HG03039 (cell line): Measurements from ENCODE around the gene RAP2B.
"Not testable (repeated sequence)": the region's sequence is repeated elsewhere in the genome, so short reads cannot be mapped to it uniquely, and the experiment has no call there.

Experiments
- ATAC-seq: cut with Tn5 transposase; IDR thresholded peaks from one replicate; pipeline ENCODE4 v1.9.1; 2021; ENCODE audit warnings: mild to moderate bottlenecking, moderate library complexity; ENCODE audit not compliant: unreplicated experiment

The RAP2B gene

DNA sequence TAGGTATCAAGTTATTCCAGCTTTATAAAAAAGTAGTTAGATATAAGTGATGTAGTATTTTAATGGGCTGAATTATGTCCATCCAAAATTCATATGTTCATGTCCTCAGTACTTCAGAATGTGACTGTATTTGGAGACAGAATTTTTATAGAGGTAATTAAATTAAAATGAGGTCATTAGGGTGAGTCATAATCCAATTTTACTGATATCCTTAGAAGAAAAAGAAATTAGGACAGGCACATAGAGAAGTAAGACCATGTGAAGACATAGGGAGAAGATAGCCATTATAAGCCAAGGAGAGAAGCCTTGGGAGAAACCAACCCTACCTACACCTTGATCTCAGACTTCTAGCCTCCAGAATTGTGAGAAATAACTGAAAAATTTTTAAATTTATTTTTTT, 30.3 kb downstream of the RAP2B start:
- ATAC-seq: no peak

DNA sequence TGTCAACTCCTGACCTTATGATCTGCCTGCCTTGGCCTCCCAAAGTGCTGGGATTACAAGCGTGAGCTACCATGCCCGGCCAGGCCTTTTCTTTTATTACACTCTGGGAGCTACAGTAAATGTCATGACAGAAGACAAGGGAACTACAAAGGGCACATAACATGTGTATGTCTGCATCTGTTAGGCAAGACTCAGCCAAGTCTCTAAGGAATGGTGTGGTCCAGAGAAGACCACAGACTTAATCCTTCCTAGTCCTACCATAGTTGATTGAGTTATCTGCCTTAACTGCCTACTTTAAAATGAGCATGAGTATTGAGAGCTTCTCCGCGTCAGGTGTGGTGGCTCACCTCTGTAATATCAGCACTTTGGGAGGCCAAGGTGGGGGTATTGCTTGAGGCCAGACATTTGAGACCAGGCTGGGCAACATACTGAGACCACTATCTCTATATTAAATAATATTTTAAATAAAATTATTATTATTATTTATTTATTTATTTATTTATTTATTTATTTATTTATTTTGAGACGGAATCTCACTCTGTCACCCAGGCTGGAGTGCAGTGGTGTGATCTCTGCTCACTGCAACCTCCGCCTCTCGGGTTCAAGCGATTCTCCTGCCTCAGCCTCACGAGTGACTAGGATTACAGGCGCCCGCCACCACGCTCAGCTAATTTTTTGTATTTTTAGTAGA, 31.9 kb downstream of the RAP2B start:
- ATAC-seq: not testable (repeated sequence)

DNA sequence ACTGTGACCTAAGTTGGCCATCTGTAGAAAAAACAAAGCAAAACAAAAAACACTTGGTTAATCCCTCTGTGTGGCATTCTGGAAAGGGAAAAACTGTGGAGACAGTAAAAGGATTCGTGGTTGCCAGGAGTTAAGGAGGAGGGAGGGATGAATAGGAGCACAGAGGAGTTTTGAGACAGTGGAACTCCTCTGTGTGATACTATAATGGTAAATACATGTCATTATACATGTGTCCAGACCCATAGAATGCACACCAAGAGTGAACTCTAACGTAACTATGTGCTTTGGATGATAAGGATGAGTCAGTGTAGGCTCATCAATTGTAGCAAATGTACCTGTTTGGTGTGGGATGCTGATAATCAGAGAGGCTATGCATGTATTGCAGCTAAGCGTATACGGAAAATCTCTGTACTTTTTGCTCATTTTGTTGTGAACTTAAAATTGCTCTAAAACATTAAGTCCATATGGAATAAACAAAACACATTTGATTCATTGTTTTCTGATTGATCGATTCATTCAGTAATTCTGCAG, 33.4 kb downstream of the RAP2B start:
- no peak for ATAC-seq

DNA sequence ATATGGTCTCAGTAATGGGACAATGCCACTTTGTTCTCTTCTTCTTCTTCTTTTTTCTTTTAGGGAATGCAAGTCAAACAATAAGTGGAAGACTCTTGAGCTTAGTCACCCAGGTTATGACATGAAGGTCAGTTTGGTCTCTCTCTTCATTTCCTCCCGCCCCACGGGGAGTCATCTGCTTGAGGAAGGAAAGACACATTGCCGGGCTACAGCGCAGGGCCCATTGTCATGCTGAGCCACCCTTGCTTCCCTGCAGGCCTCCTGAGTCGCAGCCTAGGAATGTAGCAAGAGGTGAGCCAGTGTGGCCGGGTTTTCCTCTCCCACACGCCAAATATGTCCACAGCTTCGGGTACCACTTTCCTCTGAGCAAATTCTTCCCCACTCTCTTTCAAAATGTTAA, 47.6 kb downstream of the RAP2B start:
- ATAC-seq: no peak

DNA sequence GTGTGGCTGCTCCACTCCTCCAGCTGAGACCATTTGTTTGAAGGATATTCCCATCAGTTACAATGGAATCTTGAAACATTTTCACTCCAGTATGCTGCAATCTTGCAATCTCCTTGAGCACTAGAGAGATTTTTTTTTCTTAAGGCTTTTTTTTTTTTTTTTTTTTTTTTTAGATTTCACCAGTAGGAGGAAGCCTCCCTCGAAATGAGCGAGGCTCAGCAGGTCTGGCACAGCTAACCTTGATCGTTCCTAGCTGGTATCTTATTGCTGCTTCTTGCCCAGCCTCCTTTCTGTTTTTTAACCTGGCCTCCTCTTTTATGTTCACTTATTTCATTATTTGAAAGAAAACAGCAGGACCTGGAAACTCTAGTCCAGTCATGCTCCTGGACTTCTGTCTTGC, 48.1 kb downstream of the RAP2B start:
- ATAC-seq: no peak

DNA sequence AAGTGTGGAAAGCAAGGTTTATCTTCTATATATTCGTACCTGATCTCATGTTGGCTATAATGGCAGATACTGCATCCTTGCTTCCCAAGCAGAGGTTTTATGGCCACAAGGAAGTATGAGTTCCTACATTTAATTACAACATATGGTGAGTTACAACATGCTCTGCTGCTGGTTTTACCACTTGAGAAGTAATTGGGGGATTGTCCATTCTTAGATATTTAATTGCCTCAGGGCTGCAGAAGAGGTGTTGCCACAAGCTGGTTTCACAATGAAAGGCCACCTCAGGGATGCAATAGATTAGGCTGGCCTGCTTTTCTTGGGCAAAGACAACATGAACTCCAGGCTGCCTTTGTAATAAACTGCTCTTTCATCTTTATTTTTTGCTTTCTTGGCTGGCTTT, 48.6 kb downstream of the RAP2B start:
- no peak for ATAC-seq

DNA sequence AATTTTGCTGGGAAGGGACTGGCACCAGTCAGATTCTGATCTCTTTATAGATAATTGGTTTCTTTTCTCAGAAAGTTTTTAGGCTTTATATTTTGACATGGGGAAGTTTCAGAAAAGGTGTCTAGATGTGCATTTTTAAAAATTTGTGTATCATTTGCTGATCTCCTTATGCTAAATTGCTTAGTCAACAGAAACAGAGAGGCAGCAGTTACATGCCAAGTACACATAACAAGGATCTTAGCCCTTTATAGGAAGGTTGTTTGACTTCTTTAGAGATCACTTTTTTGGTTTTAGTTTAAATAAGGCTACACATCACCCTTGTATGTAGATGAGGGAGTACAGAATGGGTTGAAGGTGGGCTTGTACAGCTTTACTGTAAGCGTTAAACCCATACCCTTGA, 53.5 kb downstream of the RAP2B start:
- ATAC-seq: no peak

DNA sequence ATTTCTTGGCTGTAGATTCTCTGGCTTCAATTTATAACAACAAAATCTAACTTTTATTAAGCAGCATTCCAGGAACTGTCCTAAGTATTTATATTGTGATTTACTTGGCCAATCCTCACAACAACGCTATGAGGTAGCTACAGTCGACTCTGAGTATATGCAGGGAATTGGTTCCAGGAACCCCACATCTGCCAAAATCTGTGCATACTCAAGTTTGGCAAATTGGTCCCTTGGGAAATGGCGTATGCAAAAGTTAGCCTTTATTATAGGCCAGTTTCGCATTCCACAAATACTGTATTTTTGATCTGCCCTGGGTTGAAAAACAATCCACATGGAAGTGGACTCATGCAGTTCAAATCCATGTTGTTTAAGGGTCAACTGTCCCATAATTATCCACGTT, 53.9 kb downstream of the RAP2B start:
- ATAC-seq: no peak

DNA sequence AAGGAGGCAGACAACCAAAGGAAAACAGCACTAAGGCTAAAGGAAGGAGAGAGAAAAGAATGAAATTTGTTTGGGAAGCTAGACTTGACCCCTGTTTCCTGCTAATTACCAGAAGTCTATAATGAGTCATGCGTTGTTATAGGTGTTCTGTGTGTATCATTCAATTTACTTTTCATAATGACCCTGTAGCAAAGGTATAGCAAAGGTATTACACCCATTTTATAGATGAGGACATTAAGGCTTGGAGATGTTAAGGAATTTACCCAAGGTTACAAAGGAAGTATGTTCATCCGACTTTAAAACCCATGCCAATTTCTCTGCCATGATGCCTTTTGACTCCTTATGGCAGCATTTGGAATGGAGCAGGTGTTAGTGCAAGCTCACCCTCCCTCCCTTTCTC, 54.9 kb downstream of the RAP2B start:
- no peak for ATAC-seq

DNA sequence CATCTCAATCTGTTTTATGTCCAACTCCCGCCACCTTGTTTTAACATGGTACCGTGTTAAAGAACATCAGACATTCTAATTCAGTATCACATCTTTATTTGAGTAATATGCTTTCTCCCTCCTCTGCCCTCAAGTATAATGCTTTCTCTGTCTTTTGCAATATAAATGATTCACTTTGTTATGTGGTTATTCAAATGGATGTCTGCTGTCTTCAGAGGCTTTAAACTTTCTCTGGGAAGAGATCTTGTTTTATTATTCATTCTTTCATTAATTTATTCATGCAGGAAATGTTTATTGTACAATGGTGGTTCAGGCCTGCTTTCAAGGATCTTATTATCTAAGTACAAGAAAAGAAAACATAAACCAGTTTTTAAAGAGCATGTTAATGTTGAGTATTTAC, 57.1 kb downstream of the RAP2B start:
- no peak for ATAC-seq
